ENCODE data around the gene SLC15A1.

DNA sequence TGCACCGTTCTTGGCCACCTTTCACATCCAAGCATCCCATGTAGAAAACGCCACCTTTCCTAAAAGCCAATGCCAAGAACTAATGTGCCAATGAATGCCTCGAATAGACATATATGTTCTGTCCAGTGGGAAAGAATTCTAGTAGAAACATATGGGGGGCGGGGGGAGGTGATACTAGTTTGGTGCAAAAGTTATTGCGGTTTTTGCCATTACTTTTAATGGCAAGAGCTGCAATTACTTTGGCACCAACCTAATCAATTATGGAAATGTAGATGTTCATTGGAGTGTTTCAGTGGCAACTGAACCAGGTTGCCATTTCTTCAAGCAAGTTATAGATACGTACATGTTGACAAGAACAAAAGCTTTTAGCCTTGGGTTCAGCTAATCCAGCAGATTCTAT lies 34.6 kb downstream of the SLC15A1 start:
- TF ChIP-seq, protein P1, sequence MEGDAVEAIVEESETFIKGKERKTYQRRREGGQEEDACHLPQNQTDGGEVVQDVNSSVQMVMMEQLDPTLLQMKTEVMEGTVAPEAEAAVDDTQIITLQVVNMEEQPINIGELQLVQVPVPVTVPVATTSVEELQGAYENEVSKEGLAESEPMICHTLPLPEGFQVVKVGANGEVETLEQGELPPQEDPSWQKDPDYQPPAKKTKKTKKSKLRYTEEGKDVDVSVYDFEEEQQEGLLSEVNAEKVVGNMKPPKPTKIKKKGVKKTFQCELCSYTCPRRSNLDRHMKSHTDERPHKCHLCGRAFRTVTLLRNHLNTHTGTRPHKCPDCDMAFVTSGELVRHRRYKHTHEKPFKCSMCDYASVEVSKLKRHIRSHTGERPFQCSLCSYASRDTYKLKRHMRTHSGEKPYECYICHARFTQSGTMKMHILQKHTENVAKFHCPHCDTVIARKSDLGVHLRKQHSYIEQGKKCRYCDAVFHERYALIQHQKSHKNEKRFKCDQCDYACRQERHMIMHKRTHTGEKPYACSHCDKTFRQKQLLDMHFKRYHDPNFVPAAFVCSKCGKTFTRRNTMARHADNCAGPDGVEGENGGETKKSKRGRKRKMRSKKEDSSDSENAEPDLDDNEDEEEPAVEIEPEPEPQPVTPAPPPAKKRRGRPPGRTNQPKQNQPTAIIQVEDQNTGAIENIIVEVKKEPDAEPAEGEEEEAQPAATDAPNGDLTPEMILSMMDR (IDR thresholded peaks at IDR 0.05), result no peak
- TF ChIP-seq POLR2A (IDR thresholded peaks at IDR 0.05), result no peak

All from esophagus squamous epithelium (tissue), 4 donors.